Measurements from ENCODE around the gene ITPR2.

Gene ITPR2

GRCh38 chr12:26750531-26751175 lies 82.3 kb downstream of the ITPR2 start:
- Histone ChIP-seq H3K36me3 (ENCODE audit: control insufficient read depth, insufficient read depth, low read length) (no peaks in the 10 kb centered on the region), H3K4me3 (replicated peaks; ENCODE audit: low read depth, low read length) (no peak overlapping the region), H3K27me3 (replicated peaks; ENCODE audit: control insufficient read depth, insufficient read depth, low read length) (no peaks in the 10 kb centered on the region)
- TF ChIP-seq CTCF (IDR thresholded peaks at IDR 0.05; ENCODE audit: insufficient read depth, low read length, poor library complexity, severe bottlenecking) = no peak
- DNase-seq (ENCODE audit: extremely low read depth, insufficient read length) = no peak

- peak; percentile 58 for DNase-seq (ENCODE audit: extremely low read depth, insufficient read length)
- TF ChIP-seq CTCF (IDR thresholded peaks at IDR 0.05; ENCODE audit: insufficient read depth, low read length, poor library complexity, severe bottlenecking) = no peak
- peak overlapping the region; percentile 19 for H3K4me3 ChIP-seq (replicated peaks; ENCODE audit: low read depth, low read length)
- no peaks in the 10 kb centered on the region for H3K27me3 ChIP-seq (replicated peaks; ENCODE audit: control insufficient read depth, insufficient read depth, low read length)
- no peaks in the 10 kb centered on the region; the same call in 1 of the 2 replicates for H3K36me3 ChIP-seq (ENCODE audit: control insufficient read depth, insufficient read depth, low read length)
Measured at GRCh38 chr12:26749781-26750180, 83.2 kb downstream of the ITPR2 start.

GRCh38 chr12:26748741-26749431 lies 84.1 kb downstream of the ITPR2 start:
- no peak for TF ChIP-seq CTCF (IDR thresholded peaks at IDR 0.05; ENCODE audit: insufficient read depth, low read length, poor library complexity, severe bottlenecking)
- H3K27me3 ChIP-seq (replicated peaks; ENCODE audit: control insufficient read depth, insufficient read depth, low read length) = no peaks in the 10 kb centered on the region
- DNase-seq (ENCODE audit: extremely low read depth, insufficient read length) = peak; percentile 71
- no peaks in the 10 kb centered on the region; the same call in 1 of the 2 replicates for H3K36me3 ChIP-seq (ENCODE audit: control insufficient read depth, insufficient read depth, low read length)
- H3K4me3 ChIP-seq (replicated peaks; ENCODE audit: low read depth, low read length) = no peak overlapping the region; the same call in 1 of the 2 replicates

- Histone ChIP-seq H3K4me3 (replicated peaks; ENCODE audit: low read depth, low read length) (no peak overlapping the region), H3K36me3 (ENCODE audit: control insufficient read depth, insufficient read depth, low read length) (no peaks in the 10 kb centered on the region; the same call in 1 of the 2 replicates), H3K27me3 (replicated peaks; ENCODE audit: control insufficient read depth, insufficient read depth, low read length) (no peaks in the 10 kb centered on the region)
- DNase-seq (ENCODE audit: extremely low read depth, insufficient read length) = no peak
- TF ChIP-seq CTCF (IDR thresholded peaks at IDR 0.05; ENCODE audit: insufficient read depth, low read length, poor library complexity, severe bottlenecking) = no peak
Measured at GRCh38 chr12:26748412-26748740, 84.6 kb downstream of the ITPR2 start.

- no peaks in the 10 kb centered on the region; the same call in 1 of the 2 replicates for H3K36me3 ChIP-seq (ENCODE audit: control insufficient read depth, insufficient read depth, low read length)
- no peak for TF ChIP-seq CTCF (IDR thresholded peaks at IDR 0.05; ENCODE audit: insufficient read depth, low read length, poor library complexity, severe bottlenecking)
- no peak overlapping the region for H3K4me3 ChIP-seq (replicated peaks; ENCODE audit: low read depth, low read length)
- DNase-seq (ENCODE audit: extremely low read depth, insufficient read length) = no peak
- no peaks in the 10 kb centered on the region for H3K27me3 ChIP-seq (replicated peaks; ENCODE audit: control insufficient read depth, insufficient read depth, low read length)
Measured at GRCh38 chr12:26746121-26746714, 86.8 kb downstream of the ITPR2 start.
